Measurements from ENCODE around the gene FPR1.
"Not testable (repeated sequence)": the region's sequence is repeated elsewhere in the genome, so short reads cannot be mapped to it uniquely, and the experiment has no call there.

The FPR1 gene

GRCh38 chr19:51779181-51779580 is 27.5 kb upstream of the FPR1 start:
- no peak for DNase-seq

DNA sequence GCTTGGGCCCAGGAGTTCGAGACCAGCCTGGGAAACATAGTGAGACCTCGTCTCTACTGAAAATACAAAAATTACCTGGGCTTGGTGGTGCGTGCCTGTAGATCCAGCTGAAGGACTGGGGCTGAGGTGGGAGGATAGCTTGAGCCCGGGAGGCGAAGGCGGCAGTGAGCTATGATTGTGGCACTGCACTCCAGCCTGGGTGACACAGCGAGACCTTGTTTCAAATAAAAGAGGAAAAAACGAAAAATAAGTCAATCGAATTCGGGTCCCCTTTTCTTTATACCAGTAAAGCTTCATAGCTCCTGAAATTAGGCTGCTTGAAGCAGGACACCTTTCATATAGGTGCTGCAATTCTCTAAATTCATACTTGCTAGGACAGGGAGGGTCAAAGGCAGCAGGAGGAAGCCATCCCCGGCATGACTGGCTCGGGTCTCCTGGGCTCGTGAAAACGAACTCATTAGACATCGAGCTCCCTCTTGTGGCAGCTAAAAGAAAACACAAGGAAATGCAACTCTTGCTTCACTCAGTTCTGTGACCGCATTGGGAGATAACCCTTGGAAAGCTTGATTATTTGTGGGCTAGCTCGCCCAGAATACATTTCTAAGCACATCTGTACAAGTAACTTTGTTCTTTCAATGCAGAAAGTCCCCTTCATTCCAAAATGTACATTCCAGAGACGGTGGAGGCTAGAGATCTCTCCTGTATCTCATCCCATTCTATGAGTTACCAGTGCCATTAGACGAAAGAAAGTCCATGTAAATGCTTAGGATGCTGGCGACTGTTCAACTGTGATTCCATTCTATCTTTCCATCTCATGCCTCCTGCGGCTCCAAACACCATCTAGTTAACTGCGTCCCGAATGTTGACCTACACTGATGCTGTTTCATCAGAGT is 26.1 kb upstream of the FPR1 start:
- DNase-seq = peak; percentile 35 to 36

DNA sequence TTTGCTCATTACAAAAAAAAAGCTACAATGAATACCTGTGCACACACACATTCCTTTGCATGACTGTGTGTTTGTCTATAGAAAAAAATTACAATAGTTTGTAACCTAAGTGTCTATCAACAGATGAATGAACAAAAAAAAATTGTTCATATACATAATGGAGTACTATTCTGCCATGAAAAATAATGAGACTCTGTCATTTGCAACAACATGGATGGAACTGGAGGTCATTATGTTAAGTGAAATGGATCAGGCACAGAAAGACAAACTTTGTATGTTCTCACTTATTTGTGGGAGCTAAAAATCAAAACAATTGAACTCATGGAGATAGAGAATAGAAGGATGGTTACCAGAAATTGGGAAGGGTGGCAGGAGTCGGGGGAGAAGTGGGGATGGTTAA is 24.9 kb upstream of the FPR1 start:
- DNase-seq = not testable (repeated sequence)

GRCh38 chr19:51772977-51773376 is 21.3 kb upstream of the FPR1 start:
- DNase-seq = no peak

DNA sequence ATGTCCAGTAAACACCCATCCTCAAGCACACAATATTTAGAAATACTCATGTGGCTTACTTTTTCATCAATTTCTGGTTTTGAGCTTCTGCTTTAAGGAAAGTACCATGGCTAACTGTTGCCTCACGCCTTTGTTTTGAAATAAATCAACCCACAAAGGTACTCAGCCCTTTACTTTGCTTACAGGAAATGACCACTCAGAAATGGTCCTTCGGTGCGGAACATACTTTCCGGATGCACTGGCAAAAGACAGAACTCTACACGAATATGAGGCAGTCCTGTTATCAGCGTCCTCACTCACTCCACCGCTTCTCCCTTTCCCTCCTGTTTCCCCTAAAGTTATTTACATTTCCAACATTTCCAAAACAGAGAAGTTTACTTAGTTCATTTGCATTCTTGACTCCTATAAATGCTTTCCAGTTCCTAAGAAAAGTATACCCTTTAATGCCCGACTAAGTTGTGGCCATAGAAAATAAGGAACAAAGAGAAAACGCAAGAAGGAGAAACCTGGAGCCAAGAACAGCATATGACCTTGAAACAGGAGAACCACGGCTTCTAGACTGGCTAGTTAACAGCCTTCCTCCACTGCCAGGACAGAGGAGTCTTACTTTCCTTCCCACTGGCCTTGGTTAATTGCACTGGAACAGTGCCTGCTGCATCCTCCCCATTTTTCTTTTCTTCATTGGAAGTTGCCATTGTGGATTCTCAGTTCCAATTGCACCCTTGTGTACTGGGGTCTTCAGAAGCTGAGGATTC is 19.9 kb upstream of the FPR1 start:
- no peak for DNase-seq

- no peak for DNase-seq
These were observed 14.8 kb upstream of the FPR1 start for GRCh38 chr19:51766461-51766860.

- no peak for DNase-seq
These were observed 13.4 kb upstream of the FPR1 start for GRCh38 chr19:51765086-51765485.

GRCh38 chr19:51761696-51762095 is 10.0 kb upstream of the FPR1 start:
- DNase-seq = no peak

DNA sequence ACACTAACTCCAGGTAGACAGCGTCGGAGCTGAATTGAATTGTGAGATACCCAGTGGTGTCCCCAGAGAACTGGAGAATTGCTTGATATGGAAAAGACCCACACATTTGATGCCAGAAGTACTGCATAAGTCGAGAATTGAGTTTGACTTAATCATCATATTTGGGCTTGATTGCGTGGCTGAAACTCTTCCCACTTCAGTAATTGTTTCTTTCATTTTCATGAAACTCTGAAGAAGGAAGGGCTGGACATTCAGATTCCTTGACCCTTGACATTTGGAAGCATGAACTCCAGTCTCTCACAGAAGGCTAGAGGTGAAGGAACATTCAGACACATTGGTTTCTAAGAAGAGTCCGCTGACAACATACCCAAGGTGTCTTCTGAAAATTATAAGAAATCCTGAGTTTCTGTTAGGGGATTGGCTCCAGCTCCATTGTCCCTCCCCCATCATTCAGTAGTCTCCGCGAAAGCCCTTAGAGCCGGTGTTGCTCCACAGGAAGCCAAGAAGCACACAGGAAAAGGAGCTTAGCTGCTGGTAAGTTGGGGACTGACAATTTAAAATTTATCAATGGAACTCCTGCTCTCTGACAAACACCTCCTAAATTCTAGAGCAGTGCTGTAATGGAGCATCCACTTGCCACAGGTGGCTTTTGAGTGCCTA is 9.1 kb upstream of the FPR1 start, which contains the start of gene FPR2:
TSS of gene FPR2 (plus strand) at position 484 of the 660 bp plus-strand sequence. CDS start 7,479 bp downstream, outside the sequence.
- no peak for DNase-seq

DNA sequence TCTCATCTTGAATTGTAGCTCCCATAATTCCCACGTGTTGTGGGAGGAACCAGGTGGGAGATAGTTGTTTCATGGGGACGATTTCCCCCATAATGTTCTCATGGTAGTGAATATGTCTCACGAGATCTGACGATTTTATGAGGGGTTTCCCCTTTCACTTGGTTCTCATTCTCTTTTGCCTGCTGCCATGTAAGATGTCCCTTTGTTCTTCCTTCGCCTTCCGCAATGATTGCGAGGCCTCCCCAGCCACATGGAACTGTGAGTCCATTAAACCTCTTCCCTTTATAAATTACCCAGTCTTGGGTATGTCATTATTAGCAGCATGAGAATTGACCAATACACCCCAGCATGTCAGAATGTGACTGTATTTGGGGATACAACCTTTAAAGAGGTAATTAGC is 3.9 kb upstream of the FPR1 start:
- DNase-seq = no peak

- DNase-seq = no peak
These were observed 3.1 kb upstream of the FPR1 start for GRCh38 chr19:51754770-51755169.

DNA sequence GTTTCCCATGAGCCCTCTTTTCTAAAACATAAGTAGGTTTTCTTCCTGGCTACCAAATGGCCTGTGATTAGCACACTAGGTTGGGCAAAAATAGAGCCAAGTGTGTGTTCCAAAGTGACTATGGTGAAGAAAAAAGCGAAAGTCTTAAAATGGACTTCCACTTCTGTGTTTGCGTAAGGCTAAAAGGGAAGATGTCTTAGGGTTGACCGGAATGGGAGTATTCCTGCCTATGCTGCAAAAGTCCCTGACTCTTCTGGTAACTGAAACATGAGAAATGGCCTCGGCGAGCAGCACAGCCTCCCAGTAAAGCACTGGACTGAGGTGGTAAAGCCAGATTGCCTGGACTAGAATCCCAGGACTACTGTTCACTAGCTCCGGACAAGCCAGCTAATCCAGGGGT is 2.4 kb upstream of the FPR1 start:
- DNase-seq = no peak

- DNase-seq = no peak
These were observed 1.1 kb downstream of the FPR1 start for GRCh38 chr19:51750400-51751094.

DNA sequence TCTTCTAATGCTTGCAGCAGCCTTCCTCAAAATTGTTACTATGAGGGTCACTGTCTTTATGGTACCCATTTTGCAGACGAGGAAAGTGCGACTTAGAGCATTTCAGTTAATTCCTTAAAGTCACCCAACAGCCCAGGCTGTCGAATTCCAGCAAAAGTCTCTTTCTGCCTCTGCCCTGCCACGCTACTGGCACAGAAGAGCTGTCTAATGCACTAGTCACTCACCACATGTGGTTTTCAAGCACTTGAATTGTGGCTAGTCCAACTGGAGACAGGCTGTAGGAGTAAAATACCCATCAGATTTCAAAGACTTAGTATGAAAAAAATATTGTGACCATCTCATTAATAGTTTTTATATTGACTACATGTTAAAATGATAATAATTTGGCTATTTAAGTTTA is 1.7 kb downstream of the FPR1 start:
- DNase-seq = no peak

DNA sequence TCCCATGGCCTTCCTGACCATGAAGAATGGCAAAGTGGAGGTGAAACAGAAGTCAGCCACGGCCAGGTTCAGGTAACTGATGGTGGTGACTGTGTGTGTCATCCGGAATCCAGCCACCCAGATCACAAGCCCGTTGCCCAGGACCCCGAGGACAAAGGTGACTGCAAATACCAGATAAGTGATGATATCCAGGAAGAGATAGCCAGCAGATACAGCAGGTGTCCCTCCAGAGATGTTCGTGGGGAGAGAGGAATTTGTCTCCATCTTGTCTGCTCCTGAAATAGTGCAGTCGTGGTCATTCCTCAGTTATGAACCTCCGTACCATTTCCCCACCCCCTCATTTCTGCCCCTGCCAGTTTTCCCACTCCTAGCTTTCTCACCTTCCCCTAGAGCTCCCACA is 4.9 kb downstream of the FPR1 start:
- no peak for DNase-seq

DNA sequence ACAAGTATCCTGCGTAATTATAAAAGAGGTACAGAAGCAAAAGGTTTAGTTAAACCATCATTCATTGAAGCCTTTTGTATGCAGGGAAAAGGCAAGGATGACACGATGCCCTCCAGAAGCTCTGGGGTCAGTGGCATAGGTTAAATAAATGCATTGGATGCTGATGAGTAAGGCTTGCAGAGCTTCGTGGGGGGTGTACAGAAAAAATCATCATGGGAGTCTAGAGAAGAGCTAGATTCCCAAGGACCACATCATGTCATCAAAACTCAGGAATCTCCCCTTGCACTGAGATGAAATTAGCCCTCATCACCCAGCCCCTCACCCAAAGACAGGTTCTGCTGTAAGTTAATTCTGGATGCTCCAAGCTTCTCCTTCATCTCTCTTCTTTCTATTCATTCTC is 8.3 kb downstream of the FPR1 start:
- DNase-seq = no peak

- no peak for DNase-seq
These were observed 8.9 kb downstream of the FPR1 start for GRCh38 chr19:51742789-51743188.

DNA sequence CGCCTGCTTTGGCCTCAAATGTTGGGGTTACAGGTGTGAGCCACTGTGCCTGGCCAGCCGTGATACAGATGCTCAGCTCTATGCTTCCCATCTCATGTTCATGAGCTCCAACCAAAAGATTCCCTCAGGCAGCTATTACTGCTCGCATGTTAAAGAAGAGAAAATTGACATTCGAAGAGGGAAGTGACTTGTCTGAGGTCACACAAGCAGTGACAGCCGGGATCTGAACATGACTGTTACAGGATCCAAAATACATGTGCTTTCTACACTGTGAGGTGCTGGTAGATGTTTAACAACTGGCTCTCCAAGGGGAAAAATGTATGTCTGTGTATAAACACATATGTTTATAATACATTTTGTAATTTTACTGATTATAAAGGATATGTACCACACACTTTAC is 11.3 kb downstream of the FPR1 start:
- DNase-seq = no peak

DNA sequence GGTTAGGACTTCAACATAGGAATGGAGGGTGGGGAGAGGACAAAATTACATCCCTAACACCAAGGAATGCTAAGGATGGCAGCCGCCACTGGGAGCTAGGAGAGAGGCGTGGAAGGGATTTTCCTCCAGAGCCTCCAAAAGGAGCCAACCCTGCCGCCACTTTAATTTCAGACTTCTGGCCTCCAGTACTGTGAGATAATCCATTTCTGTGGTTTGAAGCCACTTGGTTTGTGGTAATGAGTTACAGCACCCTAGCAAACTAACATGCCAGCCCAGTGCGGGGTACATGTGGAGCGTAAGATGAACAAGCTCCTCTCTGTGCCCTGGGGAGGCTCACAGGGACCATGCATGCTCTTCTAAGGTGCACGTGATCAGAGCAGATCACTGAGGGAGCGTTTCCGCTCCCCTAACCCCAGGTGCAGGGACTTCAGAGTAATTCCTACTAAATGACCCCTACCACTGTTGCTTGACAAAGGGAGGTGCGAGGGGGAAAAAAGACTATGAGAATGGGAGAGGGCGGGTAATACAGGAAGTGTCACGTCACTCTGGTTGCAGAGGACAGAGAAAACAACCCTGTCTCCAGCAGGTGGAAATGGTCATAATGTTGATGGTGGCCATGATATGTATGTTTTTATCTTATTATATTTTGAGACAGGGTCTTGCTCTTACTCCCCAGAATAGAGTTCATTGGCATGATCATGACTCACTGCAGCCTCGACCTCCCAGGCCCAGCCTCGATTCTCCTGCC is 12.0 kb downstream of the FPR1 start:
- no peak for DNase-seq

DNA sequence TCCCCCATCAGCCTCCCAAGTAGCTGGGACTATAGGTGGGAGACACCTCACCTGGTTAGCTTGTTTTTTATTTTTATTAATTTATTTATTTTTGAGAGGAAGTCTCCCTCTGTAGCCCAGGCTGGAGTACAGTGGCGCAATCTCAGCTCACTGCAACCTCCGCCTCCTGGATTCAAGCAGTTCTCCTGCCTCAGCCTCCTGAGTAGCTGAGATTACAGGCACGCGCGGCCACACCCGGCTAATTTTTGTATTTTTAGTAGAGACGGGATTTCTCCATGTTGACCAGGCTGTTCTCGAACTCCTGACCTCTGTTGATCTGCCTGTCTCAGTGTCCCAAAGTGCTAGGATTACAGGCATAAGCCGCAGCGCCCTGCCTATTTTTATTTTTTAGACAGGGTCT is 13.2 kb downstream of the FPR1 start:
- DNase-seq = not testable (repeated sequence)

DNA sequence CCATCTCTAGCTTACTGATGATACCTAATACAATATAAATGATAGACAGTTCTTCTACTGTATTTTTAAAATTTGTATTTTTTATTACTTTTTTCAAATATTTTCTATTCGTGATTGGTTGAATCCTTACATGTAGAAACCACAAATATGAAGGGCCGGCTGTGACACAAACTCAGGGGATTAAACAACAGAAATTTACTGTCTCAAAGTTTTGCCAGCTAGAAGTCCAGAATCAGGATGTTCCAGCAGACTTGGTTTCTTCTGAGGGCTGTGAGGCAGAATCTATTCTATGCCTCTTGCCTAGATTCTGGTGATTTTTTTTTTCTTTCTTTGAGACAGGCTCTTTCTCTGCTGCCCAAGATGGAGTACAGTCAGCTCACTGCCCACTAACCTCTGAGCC is 13.8 kb downstream of the FPR1 start:
- DNase-seq = no peak

DNA sequence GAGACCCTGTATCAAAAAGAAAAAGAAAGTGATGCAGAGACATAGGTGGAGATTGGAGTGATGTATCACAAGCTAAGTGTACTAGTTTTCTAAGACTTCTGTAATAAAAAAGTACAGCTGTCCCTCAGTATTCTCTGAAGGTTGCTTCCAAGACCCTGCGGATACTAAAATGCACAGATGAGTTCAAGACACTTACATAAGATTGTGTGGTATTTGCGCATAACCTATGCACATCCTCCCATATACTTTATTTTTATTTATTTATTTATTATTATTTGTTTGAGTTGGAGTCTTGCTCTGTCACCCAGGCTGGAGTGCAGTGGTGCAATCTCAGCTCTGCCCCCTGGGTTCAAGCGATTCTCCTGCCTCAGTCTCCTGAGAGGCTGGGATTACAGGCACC is 14.3 kb downstream of the FPR1 start:
- no peak for DNase-seq

All from activated CD4-positive, alpha-beta T cell treated with anti-CD3 and anti-CD28 coated beads for 4 hours (primary cell).